Measurements from ENCODE around the gene PPP1CB. TPM values are rescaled to one million over a fixed set of nuclear protein-coding genes. Genes with fewer than 3 reads are reported as not detected.
A peak's percentile ranks its signal among the peaks of the same experiment; 100 is the strongest.
"Not testable (repeated sequence)": the region's sequence is repeated elsewhere in the genome, so short reads cannot be mapped to it uniquely, and the experiment has no call there.

Gene PPP1CB
- total and polyA plus RNA-seq, 5 donors = 126 to 417 (median 380) TPM

- Histone ChIP-seq H3K27ac (ENCODE audit: low read length) (no peak overlapping the region), H3K4me1 (ENCODE audit: control insufficient read depth, insufficient read depth, low read length) (peaks cover 11% of the 10 kb centered on the region), H3K9me3 (ENCODE audit: control insufficient read depth, low read length) (no peaks in the 10 kb centered on the region), H3K4me3 (ENCODE audit: low read length) (no peak overlapping the region), H3K27me3 (ENCODE audit: control insufficient read depth, insufficient read depth) (no peaks in the 10 kb centered on the region)
- 81% methylated on average over 5 of the region's 5 CpGs for WGBS
- no peak for ATAC-seq
- DNase-seq = no peak
- intact Hi-C loops (cut with DNase I) = no loop called here
These were observed 26.8 kb downstream of the PPP1CB start for GRCh38 chr2:28778392-28778791.

GRCh38 chr2:28779001-28779400, 27.4 kb downstream of the PPP1CB start:
- intact Hi-C loops (cut with DNase I) = no loop called here

GRCh38 chr2:28780496-28780895, 28.9 kb downstream of the PPP1CB start:
- intact Hi-C loops (cut with DNase I) = no loop called here
- H3K9me3 ChIP-seq (ENCODE audit: control insufficient read depth, low read length) = no peaks in the 10 kb centered on the region
- H3K27ac ChIP-seq (ENCODE audit: low read length) = no peak overlapping the region
- H3K4me3 ChIP-seq (ENCODE audit: low read length) = no peak overlapping the region
- no peaks in the 10 kb centered on the region for H3K27me3 ChIP-seq (ENCODE audit: control insufficient read depth, insufficient read depth)
- DNase-seq = no peak
- peaks cover 6% of the 10 kb centered on the region for H3K4me1 ChIP-seq (ENCODE audit: control insufficient read depth, insufficient read depth, low read length)
- WGBS = 93% methylated on average over 2 of the region's 2 CpGs
- ATAC-seq = no peak

More at GRCh38 chr2:28779001-28779400, 27.4 kb downstream of the PPP1CB start:
- H3K27ac ChIP-seq (ENCODE audit: low read length) = no peak overlapping the region
- H3K27me3 ChIP-seq (ENCODE audit: control insufficient read depth, insufficient read depth) = no peaks in the 10 kb centered on the region
- H3K4me1 ChIP-seq (ENCODE audit: control insufficient read depth, insufficient read depth, low read length) = peaks cover 11% of the 10 kb centered on the region
- ATAC-seq (no peak), DNase-seq (no peak)
- WGBS = 95% methylated on average over 2 of the region's 2 CpGs
- H3K4me3 ChIP-seq (ENCODE audit: low read length) = no peak overlapping the region
- no peaks in the 10 kb centered on the region for H3K9me3 ChIP-seq (ENCODE audit: control insufficient read depth, low read length)

DNA sequence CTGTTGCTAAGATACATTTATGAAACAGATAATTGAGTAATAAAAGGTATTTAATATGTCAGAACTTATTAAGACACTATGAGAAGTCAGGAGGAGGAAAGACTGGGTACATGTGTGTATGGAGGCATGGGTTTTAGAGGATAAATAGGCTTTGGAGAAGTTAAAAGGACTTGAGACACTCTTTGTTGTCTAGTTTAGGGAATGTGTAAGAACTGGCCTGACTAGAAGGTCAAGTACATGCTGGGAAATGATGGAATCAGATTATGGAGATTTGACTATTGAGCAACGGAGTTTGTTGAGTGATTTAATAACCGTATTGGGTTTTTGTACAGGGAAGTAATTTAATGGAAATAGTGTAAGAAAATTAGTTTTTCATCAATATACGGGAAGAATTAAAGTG, 30.8 kb downstream of the PPP1CB start:
- Histone ChIP-seq H3K9me3 (ENCODE audit: control insufficient read depth, low read length) (no peaks in the 10 kb centered on the region), H3K27me3 (ENCODE audit: control insufficient read depth, insufficient read depth) (no peaks in the 10 kb centered on the region), H3K4me1 (ENCODE audit: control insufficient read depth, insufficient read depth, low read length) (peaks cover 5% of the 10 kb centered on the region), H3K4me3 (ENCODE audit: low read length) (no peak overlapping the region), H3K27ac (ENCODE audit: low read length) (no peak overlapping the region)
- 79% methylated on average over 3 of the region's 3 CpGs for WGBS
- intact Hi-C loops (cut with DNase I) = no loop called here
- no peak for ATAC-seq
- no peak for DNase-seq

- H3K4me1 ChIP-seq (ENCODE audit: control insufficient read depth, insufficient read depth, low read length); H3K27ac ChIP-seq (ENCODE audit: low read length); DNase-seq; H3K4me3 ChIP-seq (ENCODE audit: low read length); H3K9me3 ChIP-seq (ENCODE audit: control insufficient read depth, low read length); ATAC-seq; H3K27me3 ChIP-seq (ENCODE audit: control insufficient read depth, insufficient read depth); intact Hi-C loops (cut with DNase I): not testable (repeated sequence)
- 74% methylated on average over 7 of the region's 7 CpGs for WGBS
These were observed 32.9 kb downstream of the PPP1CB start for GRCh38 chr2:28784570-28784969.

DNA sequence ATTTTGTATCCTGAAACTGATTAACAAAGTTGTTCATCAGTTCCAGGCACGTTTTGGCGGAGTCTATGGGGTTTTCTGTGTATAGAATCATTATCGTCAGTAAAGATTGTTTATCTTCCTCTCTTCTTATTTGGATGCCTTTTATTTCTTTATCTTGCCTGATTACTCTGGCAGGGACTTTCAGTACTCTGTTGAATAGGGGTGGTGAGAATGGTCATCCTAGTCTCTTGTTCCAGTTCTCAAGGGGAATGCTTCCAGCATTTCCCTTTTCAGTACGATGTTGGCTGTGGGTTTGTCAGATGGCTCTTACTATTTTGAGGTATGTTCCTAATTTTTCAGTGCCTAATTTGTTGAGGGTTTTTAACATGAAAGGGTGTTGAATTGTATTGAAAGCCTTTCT, 45.0 kb downstream of the PPP1CB start:
- no peaks in the 10 kb centered on the region for H3K27me3 ChIP-seq (ENCODE audit: control insufficient read depth, insufficient read depth)
- intact Hi-C loops (cut with DNase I) = no loop called here
- 41% methylated on average over 4 of the region's 4 CpGs for WGBS
- no peaks in the 10 kb centered on the region for H3K4me1 ChIP-seq (ENCODE audit: control insufficient read depth, insufficient read depth, low read length)
- H3K27ac ChIP-seq (ENCODE audit: low read length) = peak overlapping the region; percentile 19
- no peaks in the 10 kb centered on the region for H3K9me3 ChIP-seq (ENCODE audit: control insufficient read depth, low read length)
- ATAC-seq = peak in 1 of 2 donors; percentile 41
- no peak overlapping the region for H3K4me3 ChIP-seq (ENCODE audit: low read length)
- no peak for DNase-seq

DNA sequence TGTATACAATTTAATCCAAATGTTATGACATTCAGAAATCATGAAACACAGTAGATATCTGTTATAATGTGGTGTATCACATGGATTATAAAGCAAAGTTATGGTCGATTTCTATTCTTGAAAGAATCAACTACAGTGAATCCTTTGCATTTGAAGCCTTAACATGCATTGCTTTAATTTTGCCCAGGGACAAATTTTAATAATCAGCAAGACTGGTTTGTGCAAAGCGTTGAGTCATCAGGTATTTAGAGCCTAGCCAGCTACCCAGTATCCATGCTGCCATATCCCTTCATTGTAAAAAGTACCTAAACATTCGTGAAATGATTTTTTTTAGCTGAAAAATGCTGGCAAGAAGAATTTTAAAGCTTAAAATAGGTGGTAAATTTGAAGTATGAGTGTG, 50.1 kb downstream of the PPP1CB start:
- no peak for ATAC-seq
- intact Hi-C loops (cut with DNase I) = no loop called here
- no peaks in the 10 kb centered on the region for H3K9me3 ChIP-seq (ENCODE audit: control insufficient read depth, low read length)
- no peak overlapping the region for H3K27ac ChIP-seq (ENCODE audit: low read length)
- H3K27me3 ChIP-seq (ENCODE audit: control insufficient read depth, insufficient read depth) = no peaks in the 10 kb centered on the region
- 94% methylated on average over 3 of the region's 3 CpGs for WGBS
- H3K4me1 ChIP-seq (ENCODE audit: control insufficient read depth, insufficient read depth, low read length) = no peaks in the 10 kb centered on the region
- H3K4me3 ChIP-seq (ENCODE audit: low read length) = no peak overlapping the region
- DNase-seq = no peak

GRCh38 chr2:28802975-28803429, 51.4 kb downstream of the PPP1CB start:
- WGBS = 75% methylated on average over 4 of the region's 4 CpGs
- Histone ChIP-seq H3K27ac (ENCODE audit: low read length) (no peak overlapping the region), H3K4me3 (ENCODE audit: low read length) (no peak overlapping the region), H3K9me3 (ENCODE audit: control insufficient read depth, low read length) (no peaks in the 10 kb centered on the region), H3K4me1 (ENCODE audit: control insufficient read depth, insufficient read depth, low read length) (no peaks in the 10 kb centered on the region), H3K27me3 (ENCODE audit: control insufficient read depth, insufficient read depth) (no peaks in the 10 kb centered on the region)
- DNase-seq (peak in 1 of 3 donors; percentile 63), ATAC-seq (peak; percentile 41 to 48)
- intact Hi-C loops (cut with DNase I) = no loop called here

DNA sequence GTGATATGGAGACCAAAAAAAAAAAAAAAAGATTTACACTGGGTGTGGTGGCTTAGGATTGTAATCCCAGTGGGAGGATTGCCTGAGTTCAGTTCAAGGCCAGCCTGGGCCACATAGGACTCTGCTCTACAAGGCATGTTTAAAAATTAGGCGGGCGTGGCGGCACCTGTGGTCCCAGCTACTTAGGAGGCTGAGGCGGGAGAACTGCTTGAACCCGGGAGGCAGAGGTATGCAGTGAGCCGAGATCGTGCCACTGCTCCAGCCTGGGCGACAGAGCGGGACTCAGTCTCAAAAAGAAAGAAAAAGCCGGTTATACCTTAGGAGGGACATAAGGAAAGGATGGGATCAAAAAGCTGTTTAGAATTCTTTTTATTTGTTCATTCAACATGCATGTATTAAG, 58.3 kb downstream of the PPP1CB start:
- no peaks in the 10 kb centered on the region for H3K9me3 ChIP-seq (ENCODE audit: control insufficient read depth, low read length)
- no peaks in the 10 kb centered on the region for H3K27me3 ChIP-seq (ENCODE audit: control insufficient read depth, insufficient read depth)
- H3K27ac ChIP-seq (ENCODE audit: low read length) = no peak overlapping the region
- peak overlapping the region; percentile 31 for H3K4me3 ChIP-seq (ENCODE audit: low read length)
- no peaks in the 10 kb centered on the region for H3K4me1 ChIP-seq (ENCODE audit: control insufficient read depth, insufficient read depth, low read length)
- WGBS = 78% methylated on average over 10 of the region's 10 CpGs
- ATAC-seq (peak; percentile 17 to 18), DNase-seq (peak in 1 of 3 donors; percentile 51)
- intact Hi-C loops (cut with DNase I) = no loop called here

DNA sequence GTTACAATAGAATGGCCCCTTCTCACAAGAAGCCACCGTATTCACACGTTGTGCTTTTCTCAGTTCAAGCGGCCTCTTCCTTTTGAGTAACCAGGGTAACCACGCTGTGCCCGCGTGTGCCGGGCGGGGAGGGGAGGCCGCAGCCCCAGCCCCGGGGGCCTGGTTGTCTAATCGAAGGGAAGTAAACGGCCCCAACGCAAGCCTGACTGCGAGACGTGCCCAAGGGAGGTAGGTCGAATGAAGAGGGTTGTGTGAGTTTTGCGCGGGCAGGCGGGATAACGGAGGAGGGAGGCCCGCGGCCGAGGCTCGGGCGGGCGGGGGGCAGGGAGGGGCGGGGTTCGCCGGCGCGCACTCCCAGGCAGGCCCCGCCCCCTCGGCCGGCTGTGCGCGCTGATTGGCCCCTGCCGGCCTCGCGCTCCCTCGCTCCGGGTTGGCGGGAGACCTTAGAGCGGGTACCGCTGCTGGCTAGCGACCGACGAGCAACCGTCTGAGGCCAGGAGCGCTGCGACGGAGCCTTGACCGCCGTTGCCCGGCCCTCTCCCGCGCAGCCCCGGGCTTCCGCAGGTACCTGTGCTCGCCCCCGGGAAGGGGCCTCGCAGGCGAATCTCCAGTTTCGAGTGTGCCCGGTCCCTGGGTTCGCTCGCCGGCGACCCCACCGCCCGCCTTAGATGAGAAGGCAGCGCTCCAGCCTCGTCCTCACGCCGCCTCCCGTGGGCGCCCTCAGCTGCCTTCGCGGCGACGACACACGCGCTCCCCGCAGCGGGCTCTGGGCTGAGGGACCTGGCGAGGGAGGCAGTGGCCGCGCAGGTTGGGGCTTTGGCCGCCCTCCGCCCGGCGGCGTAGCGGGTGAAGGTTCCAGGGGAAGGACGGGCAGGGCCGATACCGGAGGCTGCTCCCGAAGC, 59.0 kb downstream of the PPP1CB start, which contains the start of gene SPDYA:
TSS of gene SPDYA (plus strand) at position 451 of the 902 bp plus-strand sequence. CDS start 5,181 bp downstream, outside the sequence.
- WGBS = 2% methylated on average over 97 of the region's 97 CpGs
- ATAC-seq = peak; percentile 96 to 97
- Histone ChIP-seq H3K9me3 (ENCODE audit: control insufficient read depth, low read length) (no peaks in the 10 kb centered on the region), H3K27me3 (ENCODE audit: control insufficient read depth, insufficient read depth) (no peaks in the 10 kb centered on the region), H3K4me1 (ENCODE audit: control insufficient read depth, insufficient read depth, low read length) (no peaks in the 10 kb centered on the region), H3K27ac (ENCODE audit: low read length) (no peak within 1 kb of the TSS), H3K4me3 (ENCODE audit: low read length) (peak within 1 kb of the TSS; percentile 31)
- intact Hi-C loops (cut with DNase I) = no loop called here
- peak; percentile 83 to 93 (median 90) for DNase-seq

DNA sequence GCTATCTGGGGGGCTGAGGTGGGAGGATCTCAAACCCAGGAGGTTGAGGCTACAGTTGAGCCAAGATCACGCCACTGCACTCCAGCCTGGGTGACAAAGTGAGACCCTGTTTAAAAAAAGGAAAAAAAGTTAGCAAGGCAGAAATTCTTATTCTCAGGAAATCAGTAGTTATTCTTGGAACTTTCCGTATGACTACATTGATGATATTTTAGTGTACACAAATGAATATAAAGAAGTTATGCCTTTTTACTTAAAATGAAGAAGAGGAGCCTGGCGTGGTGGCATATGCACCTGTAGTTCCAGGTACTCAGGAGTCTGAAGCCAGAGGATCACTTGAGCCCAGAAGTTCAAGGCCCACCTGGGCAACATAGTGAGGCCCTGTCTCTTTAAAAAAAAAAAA, 66.4 kb downstream of the PPP1CB start:
- Histone ChIP-seq H3K27ac (ENCODE audit: low read length) (no peak overlapping the region), H3K9me3 (ENCODE audit: control insufficient read depth, low read length) (no peaks in the 10 kb centered on the region), H3K4me1 (ENCODE audit: control insufficient read depth, insufficient read depth, low read length) (no peaks in the 10 kb centered on the region), H3K27me3 (ENCODE audit: control insufficient read depth, insufficient read depth) (no peaks in the 10 kb centered on the region), H3K4me3 (ENCODE audit: low read length) (no peak overlapping the region)
- no peak for ATAC-seq
- WGBS = 91% methylated on average over 3 of the region's 3 CpGs
- DNase-seq = no peak
- intact Hi-C loops (cut with DNase I) = no loop called here

Measured in right cardiac atrium (tissue), 5 donors.